Activated effector memory CD4-positive, alpha-beta T cell treated with anti-CD3 and anti-CD28 coated beads, Interleukin-2, amount 50 U/mL, for 16 hours (primary cell): ENCODE data around the gene FBXO10.
"Not testable (repeated sequence)": the region's sequence is repeated elsewhere in the genome, so short reads cannot be mapped to it uniquely, and the experiment has no call there.

ENCODE experiments used
- DNase-seq: peaks from one replicate; pipeline ENCODE4 v3.0.0-alpha.2; 2020

Gene FBXO10

DNA sequence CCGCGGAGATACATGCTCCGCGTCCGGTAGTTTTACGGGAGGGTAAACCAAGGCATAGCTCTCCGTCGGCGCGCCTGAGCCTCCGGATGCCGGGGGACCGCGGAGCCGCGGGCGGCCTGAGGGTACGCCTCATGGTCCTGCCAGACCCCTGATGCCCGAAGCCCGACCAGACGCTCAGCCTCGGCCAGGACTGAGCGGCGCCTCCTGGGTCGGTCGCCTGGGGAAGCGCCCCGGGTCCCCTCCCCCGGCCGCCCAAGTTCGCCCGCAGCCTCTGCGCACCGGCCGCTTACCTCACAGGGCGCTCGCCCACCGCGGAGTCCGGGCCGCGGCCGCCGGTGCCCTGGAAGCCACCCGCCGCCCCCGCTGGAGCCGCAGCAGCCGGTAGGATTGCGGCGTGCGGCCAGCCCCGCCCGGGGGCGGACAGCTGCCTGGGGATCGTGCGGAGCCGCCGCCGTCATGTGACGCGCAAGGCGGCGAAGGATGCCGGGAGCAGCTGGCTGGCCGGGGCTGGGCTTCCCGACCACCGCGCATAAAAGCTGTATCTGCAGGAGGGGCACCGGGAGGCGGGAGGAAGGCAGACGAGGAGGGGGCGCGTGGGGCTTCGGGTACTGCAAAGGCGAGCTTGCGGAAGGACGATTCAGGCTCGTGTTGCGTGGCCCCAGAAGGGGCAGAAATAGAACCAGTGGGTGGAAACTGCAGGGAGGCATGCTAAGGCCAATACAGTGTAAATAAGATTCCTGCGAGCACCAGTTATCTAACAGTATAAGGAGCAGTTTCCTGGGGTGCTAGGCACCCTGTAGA lies at the start of gene FBXO10:
TSS of gene FBXO10 (minus strand) at position 460 of the 801 bp plus-strand sequence. CDS start 34,612 bp downstream, outside the sequence.
- DNase-seq: peak; percentile 80

- DNase-seq: no peak
These were observed 49.6 kb upstream of the FBXO10 start for GRCh38 chr9:37625758-37626147.

DNA sequence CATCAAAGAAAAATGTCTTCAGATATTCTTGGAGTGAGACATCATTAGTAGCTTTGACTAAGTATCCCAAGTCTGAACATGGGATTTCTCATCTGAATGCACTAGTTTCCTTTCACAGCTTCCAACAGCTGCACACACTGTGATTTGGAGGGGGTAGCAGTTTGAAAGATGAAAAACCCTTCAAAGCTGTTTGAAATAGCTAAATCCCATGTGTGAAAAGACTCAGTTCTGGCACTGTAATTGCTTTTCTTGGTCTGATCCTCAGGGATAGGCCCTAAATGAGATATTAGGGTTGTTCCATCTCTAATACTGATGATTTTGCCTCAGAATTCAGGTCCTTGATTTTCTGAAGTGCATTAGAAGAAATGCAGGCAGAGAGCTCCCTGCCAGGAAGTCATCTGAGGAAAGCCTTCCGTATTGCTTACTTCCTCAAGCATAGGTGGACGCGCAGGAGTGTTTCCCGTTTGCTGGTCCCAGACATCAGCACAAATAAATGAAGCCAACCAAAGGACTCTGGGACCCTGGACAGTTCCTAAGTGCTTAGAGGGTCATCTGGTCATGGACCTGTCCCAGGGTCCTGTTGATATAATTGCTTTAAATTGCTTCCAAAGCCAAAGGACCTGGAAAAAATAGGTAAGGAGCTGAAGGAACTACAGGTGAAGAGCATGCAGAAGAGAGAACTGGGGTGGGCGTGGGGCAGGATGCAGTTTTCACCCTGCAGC lies 49.0 kb upstream of the FBXO10 start:
- DNase-seq: no peak

DNA sequence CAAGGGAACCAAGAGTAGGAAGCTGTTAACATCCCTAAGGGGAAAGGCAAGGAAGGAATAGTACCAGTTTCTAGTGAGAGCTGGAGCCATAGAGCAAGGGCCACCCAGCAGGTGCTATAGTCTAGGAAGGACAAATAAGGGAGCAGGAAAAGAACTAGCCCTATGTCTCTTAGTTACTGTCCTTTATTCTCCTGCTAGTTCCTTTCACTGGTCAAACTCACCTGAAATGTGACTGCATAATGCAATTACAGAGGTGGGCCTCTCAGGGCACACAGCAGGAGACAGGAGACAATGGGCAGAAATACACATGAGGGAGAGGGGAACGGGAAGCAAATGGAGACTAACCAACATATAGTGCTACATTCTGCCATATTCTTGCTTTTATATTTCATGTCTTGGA lies 47.9 kb upstream of the FBXO10 start:
- DNase-seq: no peak

GRCh38 chr9:37623267-37623666 lies 47.1 kb upstream of the FBXO10 start:
- DNase-seq: no peak

DNA sequence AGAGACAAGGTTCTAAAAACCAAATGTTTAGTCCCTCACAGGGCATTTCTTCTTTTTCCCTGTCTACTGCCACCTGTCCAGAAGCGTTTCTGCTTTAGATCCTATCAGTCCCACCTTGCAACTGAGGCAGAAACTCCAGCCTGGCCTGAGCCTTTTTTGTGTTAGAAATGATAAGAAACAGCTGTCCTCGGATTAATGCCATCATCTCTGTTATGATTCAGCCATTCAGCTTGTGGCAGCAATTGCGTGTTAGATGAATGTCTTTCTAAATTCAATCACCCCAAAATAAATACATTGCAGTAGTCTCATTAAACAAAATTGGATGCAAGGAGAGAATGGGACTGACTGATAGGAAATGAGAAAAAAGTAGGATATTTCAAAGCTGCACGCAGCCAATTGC lies 46.3 kb upstream of the FBXO10 start:
- DNase-seq: no peak

DNA sequence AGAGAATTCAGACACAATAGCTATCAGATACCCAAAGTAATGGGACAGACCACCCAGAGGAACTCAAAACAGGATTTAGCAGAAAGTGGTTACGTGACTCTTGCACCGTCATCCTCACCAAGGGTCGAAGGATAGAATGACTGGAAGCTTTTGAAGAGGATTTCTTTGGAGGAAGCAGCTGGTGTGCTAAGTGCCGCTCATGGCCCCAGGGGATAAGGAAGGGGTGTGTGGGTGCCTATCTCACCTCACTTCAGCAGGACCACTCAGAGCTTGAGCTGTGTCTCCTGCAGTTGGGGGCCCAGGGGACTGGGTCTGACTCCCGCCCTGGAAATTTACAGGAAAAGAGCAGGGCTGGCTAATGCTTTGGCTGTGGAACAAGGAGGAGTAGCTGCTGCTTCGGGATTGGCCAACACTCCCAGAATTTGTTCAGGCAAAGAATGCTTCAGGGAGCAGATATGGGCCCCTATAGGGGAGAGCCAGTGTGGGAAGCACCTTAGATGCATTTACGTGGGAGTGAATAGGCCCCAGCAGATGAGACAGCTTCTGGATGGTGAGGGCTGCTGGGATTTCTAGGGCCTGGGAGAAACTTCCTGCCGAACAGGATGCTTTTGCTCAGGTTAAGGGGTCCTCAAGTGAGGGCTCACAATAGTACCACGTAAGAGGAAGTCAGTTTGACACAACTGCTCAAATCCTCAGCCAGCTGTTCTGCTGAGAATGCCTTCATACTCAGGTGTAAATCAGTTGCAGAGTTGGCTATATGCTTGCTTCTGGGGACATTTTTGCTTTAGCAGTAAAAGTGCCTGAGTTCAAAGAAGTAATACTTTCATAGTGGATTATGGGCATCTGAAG lies 45.3 kb upstream of the FBXO10 start:
- DNase-seq: no peak

DNA sequence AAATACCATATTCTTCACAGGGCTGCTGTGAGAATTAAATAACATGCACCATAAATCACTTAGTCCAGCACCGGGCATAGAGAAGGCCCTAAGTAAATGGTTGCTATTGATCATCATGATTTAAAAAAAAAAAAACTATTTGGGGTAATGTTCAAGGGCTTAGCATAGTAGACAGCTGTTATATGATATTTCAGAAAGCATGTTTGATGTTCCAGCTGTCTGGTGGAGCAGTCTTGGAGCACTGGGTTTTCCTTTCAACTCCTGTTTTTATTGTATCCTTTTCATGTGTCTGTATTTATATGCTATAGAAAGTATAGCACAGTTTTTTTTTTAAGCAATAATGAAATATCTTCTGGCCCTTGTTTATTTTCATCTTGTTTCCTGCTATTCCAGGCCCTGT lies 44.2 kb upstream of the FBXO10 start:
- DNase-seq: no peak

- DNase-seq: no peak
These were observed 43.6 kb upstream of the FBXO10 start for GRCh38 chr9:37619806-37620205.

GRCh38 chr9:37618817-37619216 lies 42.6 kb upstream of the FBXO10 start:
- DNase-seq: no peak

DNA sequence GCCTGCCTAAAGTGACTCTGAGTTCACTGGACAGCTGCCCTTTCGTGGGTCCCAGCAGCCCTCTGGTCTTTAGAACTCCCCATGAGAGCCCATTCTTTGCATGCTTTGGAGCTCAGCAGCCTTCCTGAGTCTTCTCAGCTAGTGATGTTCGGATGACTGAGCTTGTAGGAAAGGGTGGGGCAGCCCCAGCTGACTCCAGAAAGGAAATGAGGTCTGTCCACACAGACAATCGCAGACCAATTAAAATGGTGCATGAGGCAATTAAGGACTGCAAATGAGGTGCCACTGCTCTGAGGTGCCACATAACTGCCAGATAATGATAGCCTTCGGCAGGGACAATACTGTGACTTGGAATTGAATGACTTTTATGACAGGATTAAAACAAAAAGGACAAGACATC lies 41.7 kb upstream of the FBXO10 start:
- DNase-seq: no peak

DNA sequence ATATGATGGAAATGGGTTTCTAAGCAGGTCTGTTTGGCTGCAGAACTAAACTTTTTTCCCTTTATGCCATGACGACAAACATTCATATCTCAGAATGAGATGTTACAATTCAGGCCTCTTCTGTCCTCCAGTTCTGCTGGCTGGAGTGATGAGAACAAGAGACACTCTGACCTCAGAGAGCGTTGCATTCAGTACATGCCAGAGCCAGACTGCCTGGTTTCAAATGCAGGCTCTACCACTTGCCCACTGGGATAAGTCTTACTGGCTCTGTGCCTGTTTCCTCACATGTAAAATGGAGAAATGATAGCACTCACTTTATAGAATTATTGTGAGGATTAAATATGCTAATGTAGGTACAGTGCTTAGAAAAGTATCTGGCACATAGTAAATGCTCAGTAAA lies 41.0 kb upstream of the FBXO10 start:
- no peak for DNase-seq

GRCh38 chr9:37611961-37612360 lies 35.8 kb upstream of the FBXO10 start:
- no peak for DNase-seq

DNA sequence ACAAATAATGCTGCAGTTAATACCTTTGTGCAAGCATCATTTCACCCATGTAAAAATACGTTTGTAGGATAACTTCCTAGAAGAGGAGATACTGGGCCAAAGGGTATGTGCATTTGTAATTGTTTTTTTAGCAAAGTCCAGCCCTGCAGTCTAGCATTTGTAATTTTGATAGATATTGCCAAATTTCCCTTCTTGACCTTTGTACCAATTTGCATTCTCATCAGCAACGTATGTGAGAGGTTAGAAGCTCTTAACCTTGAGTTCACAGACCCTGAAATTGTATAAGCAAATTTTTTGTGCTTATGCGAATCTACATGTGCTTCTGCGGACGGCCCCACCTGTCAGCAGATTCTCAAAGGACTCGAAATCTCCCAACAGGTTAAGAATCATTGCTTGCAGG lies 34.8 kb upstream of the FBXO10 start:
- no peak for DNase-seq

DNA sequence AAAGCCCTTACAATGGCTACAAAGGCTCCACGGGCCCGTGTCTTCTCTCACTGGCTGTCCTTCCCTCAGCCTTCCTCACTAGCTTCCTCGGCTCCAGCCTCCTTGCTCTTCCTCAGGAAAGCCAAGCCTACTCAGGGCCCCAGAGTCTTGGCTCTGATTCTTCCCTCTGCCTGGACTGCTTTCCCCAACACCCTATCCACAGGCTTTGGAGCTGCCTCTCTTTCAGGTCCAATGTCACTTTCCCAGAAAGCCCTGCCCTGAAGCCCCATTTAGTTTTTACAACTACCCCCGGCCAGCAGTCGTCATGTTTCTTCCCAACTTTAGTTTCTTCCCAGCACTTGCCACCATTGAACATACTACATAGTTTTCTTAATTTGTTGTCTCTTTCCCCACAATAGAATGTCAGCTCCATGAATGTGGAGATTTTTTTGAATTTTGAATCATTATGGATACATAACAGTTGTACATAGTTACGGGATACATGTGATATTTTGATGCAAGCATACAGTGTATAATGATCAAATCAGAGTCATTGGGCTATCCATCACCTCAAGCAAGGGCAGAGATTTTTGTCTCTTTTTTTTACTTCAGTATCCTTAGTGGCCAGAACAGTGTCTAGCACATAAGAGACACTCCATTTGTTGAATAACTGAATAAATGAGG lies 33.7 kb upstream of the FBXO10 start:
- DNase-seq: no peak

GRCh38 chr9:37608250-37608649 lies 32.1 kb upstream of the FBXO10 start:
- DNase-seq: no peak

DNA sequence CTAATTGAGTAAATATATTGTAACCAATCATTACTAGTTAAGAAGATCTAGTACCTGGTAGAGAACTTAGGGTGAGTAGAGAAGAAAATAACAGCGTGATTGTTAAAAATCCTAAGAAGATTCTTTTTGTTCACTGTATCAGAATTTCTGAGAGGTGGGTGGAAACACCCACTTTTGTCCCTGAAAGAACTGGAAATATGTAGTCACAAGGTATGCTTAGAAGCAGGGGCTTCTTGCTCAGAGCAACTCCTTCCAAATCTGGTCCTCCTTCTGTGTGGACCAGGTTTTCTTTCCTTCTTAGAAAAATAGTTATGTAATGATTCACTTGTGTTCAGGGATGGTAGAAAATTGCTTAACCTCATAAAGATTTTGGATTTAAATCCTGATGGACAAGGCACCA lies 28.1 kb upstream of the FBXO10 start:
- DNase-seq: no peak

GRCh38 chr9:37602817-37603216 lies 26.6 kb upstream of the FBXO10 start:
- no peak for DNase-seq

DNA sequence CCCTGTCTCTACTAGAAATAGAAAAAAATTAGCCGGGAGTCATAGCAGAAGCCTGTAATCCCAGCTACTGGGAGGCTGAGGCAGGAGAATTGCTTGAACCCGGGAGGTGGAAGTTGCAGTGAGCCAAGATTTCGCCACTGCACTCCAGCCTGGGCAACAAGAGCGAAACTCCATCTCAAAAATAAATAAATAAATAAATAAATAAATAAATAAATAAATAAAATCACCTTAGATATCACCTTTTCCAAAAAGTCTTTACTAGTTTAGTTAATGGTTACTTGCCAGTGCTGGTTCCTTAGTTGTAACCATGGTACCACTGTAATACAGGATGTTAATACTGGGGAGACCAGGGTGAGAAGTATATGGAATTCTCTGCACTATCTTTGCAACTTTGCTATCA lies 25.9 kb upstream of the FBXO10 start:
- DNase-seq: not testable (repeated sequence)

DNA sequence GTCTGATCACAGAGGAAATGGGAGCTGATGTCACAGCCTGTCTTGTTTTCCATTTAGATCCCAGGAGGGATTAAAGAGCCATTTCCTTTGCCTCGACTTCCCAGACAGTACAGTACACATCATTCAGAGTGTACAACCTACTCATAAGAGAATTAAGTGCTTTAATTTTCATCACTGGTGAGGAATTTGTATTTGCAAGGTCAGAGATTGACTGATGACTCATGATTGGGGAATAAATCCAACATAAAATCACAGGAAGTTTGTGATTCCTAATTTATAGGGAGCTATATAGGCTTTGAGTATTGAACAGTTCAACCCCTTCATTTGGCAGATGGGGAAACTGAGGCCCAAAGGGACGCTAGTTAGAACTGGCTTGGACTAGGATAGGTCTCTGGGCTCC lies 20.3 kb upstream of the FBXO10 start:
- no peak for DNase-seq

DNA sequence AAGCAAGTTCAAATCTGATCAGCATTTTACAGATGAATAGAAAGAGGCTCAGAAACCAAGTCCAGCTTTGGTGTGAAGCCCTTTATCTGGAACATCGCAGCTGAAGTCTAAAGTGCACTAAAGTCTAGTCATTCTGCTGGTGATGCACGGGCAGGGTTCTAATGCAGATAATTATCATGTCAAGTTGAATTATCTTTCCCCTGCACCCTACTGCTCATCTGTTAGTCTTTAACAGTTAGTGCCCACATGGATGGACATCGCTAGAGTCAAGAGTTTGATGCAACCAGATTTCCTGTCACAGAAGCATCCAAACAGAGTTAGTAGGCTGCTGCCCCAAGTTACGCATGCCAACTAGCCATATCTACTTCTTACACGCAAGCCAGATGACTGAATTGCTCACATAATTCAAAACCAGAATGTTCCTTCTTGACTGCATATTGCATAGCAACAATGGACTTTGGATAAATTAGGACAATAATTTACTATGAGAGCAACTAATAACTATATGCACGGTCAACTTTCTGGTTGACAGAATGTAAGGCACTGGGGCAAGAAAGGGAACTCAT lies 17.8 kb upstream of the FBXO10 start:
- no peak for DNase-seq

DNA sequence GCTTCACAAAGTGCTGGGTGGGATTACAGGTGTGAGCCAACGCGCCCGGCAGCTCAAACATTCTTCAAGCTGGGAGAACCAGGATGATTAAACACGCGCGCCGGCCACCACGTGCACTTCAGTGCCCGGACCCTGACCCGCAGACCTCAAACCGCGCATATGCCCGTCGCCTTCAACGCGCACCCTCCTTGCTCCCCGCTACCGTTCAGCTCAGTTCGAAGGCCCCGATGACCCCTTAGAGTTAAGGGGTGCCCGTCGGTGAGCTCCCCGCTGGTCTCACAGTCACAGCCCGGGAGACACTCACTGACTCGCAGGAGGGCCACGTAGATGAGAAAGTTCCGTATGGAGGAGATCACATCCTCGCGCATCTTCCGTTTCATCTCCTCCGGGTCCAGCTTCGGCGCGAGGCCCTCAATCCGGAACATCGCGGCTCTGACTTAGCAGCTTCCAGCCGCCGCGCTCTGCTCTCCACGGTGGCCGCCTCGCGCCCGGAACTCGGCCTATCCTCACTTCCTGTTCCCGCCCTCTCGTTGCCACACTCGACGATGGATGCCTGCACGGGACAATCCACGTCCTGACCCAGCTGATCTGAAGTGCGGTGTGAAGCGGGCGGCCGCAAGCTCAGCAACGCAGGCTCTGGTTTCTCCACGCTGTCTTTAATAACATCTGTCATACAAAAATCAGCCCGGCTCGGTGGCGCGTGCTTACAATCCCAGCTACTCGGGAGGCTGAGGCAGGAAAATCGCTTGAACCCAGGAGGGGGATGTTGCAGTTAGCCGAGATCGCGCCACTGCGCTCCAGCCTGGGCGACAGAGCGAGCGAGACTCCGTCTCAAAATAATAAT lies 16.1 kb upstream of the FBXO10 start, which contains the start of gene TOMM5:
TSS of gene TOMM5 (minus strand) at position 490 of the 844 bp plus-strand sequence. CDS start at position 425, 65 bp downstream.
- peak; percentile 96 for DNase-seq
